HG02642 (cell line): ENCODE results near the gene LNPK.
"Not testable (repeated sequence)": the region's sequence is repeated elsewhere in the genome, so short reads cannot be mapped to it uniquely, and the experiment has no call there.

Experiments used
- ATAC-seq: cut with Tn5 transposase; IDR thresholded peaks from one replicate; pipeline ENCODE4 v1.9.1; 2021; ENCODE audit warnings: mild to moderate bottlenecking; ENCODE audit not compliant: unreplicated experiment, poor library complexity

The LNPK gene

DNA sequence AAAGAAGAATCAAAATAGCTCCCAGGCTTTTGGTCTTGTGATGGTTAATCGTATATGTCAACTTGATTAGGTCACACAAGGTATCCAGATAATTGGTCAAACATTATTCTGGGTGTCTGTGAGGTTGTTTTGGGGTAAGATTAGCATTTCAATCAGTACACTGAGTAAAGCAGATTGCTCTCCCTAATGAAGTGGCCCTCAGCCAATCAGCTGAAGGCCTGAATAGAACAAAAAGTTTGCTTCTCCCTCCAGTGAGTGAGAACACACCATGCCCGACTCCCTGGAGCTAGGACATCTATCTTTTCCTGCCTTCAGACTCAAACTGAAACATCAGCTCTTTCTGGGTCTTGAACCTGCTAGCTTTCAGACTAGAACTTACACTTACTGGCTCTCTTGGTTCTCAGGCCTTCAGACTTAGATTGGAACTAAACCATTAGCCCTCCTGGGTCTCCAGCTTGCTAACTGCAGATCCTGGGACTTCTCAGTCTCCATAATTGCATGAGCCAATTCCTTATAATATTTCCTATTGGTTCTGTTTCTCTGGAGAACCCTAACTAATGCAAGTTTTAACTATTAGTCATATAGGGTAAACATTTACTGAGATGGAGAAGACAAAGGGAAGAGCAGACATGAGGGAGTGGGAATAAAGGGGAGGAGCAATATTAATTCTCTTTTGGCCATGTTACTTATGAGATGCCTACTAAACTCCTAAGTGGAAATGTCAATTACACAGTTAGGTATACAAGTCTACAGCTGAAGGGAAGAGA, 25.5 kb downstream of the LNPK start:
- ATAC-seq, result no peak

DNA sequence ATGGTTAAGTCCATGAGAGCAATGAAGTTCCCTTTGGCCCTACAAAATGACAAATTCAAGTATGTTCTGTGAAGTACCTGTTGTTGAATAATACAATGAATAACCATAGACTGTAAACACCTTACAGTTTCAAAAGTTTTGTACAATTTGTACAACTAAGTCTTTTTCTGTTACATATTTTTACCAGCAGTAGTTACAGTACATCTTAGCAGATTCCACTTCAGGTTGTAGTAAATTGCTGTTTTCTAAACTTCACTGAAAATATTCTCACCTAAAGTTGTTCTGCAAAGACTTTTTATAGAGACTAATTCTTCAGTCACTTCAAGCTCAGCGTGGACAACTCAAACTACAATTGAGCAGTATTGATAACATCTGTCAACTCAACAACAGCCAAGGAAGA, 28.7 kb downstream of the LNPK start:
- no peak for ATAC-seq

DNA sequence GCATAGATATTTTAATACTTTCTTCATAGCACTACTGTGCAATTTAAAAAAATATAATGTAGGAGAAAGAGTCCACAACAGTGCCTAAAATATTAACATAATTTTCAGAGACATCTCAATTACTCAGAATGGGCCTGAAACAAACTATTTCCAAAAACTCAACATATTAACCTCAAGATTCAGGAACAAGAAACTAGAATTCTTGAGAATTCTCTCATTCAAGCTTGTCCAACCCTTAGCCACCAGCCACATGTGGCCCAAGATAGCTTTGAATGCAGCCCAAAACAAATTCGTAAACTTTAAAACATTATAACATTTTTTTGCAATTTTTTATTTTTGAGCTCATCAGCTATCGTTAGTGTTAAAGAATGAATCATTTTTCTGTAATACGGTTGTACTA, 35.2 kb downstream of the LNPK start:
- ATAC-seq, result no peak

DNA sequence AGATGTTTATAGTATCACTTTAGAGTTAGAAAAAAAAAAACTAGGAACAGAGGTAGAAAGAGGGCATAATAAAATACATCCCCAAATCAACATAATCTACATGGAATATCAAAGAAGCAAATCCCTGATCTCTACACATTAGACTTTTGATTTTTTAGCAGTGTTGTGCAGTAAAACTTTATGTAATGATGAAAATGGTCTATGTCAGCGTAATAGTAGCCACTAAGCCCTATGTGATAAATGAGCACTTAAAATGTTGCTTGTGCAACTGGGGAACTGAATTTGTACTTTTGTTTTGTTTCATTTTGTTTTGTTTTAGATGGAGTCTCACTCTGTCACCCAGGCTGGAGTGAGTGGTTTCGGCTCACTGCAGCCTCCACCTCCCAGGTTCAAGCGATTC, 36.3 kb downstream of the LNPK start:
- no peak for ATAC-seq

DNA sequence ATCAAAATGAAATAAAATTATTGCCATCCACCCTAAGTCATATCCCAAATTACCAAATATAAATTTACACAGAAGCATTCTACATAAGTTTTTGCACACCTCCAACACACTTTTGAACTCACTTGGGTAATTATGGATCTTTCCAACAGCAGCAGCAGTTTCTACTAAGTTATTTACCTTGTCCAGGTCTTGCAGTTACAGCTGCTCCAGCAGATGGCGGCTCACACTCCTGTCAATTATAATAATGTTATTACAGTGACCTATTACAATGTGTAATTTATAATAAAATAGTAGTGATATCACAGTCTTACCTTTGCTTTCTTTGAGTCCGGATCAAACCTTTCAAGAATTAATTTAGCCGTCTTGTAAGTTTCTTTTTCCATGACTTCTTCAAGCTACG, 37.9 kb downstream of the LNPK start:
- no peak for ATAC-seq

DNA sequence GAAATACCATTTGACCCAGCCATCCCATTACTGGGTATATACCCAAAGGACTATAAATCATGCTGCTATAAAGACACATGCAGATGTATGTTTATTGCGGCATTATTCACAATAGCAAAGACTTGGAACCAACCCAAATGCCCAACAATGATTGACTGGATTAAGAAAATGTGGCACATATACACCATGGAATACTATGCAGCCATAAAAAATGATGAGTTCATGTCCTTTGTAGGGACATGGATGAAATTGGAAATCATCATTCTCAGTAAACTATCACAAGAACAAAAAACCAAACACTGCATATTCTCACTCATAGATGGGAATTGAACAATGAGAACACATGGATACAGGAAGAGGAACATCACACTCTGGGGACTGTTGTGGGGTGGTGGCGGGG, 38.9 kb downstream of the LNPK start:
- ATAC-seq, result not testable (repeated sequence)

DNA sequence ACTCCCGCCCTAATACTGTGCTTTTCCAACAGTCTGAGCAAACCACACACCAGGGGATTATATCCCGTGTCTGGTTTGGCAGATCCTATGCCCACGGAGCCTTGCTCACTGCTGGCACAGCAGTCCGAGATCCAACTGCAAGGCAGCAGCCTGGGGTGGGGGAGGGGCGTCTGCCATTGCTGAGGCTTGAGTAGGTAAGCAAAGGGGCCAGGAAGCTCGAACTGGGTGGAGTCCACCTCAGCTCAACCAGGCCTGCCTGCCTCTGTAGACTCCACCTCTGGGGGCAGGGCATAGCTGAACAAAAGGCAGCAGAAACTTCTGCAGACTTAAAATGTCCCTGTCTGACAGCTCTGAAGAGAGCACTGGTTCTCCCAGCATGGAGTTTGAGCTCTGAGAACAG, 44.2 kb downstream of the LNPK start:
- no peak for ATAC-seq

DNA sequence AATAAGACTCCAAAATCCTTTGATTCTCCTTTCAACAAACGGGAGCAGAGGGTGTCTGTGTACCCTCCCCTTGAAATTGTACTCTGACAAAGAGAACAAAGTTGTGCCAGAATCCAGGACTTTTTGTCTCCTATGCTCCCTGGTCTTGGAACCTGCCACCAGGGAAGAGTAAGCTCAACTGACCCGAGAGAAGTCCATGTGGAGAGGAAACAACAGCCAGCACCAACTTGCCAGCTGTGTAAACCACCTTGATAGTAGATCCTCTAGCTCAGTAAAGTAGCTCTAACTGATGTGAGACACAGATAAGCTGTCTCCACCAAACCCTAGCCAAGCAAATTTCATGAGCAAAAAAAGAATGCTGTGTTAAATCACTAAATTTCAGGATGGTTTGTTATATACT, 46.9 kb downstream of the LNPK start:
- ATAC-seq, result no peak

DNA sequence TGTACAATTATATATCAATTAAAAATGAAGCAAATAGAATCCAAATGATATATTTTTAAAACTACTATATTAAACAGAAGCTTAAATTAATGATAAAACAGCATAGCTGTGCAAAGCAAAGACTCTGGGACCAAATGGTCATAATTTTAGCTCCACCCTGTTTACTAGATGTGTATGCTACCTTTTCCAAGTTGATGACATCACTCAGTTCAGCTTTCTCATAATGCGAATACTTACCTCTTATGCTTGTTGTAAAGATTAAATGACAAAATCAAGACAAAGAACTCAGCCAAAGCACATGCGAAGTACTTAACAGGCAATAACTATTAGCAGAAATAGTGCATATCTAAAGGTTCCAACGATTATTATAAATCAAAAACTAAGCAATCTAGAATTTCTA, 51.6 kb downstream of the LNPK start:
- ATAC-seq, result no peak

DNA sequence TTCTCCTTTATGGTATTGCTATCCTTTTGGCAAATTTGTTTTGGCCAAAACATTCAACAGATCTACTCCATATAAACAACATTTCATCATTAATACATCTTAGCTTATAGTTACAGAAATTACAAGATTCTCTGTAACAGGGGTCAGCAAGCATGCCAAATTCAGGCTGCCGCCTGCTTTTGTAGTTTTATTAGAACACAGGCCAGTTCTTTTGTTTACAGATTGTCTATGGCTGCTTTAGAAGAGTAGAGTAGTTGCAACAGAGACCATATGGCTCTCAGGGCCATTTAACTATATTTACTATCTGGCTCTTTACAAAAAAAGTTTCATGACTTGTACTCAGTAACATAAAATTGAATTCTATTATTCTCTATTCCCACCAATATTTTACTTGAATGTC, 53.9 kb downstream of the LNPK start:
- no peak for ATAC-seq

DNA sequence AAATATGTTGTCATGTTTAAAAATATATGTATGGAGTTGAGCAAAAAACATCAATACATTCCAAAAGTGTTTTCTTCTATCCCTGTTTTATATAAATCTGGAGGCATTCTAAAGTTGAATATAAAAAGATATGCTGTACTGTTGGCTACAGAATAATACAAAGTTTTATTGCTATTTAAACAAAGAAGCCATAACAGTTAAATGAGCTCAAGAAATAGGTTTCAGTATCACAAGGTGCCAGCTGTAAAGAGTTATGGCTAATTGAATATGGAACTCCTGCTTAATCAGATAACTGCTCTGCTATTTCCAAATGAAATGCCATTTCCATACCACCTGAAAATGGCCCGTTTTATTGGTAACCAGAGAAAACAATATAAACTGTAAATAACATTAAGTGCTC, 55.0 kb downstream of the LNPK start:
- ATAC-seq, result no peak

DNA sequence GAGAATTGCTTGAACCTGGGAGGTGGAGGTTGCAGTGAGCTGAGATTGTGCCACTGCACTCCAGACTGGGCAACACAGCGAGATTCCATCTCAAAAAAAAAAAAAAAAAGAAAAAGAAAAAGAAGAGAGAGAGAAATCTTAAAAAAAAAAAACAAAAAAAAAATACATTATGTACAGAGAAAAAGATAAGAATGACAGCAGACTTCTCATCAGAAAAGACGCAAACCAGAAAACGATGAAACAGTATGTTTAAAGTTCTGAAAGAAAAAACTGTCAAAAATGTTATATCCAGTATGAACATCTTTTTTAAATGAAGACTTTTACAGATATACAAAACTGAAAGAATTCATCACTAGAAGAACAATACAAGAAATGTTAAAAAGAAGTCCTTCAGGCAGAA, 60.4 kb downstream of the LNPK start:
- ATAC-seq, result no peak

DNA sequence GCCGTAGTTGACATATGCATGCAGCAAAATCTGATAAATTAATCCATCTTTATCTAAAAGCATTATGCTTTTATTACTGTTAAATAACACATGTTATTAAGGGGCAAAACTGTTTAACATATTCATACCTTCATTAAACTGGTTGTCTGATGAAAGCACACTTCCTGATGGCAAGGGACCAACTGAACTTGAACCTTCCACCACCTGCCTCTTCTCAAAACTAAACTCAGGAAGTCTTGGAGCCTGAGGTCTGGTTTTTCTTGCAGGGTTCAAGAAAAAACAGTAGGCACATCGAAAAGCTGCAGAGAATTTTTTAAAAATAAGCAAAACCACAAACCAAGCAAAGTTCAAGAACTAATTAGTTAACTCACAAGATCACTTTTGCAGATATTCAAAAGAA, 64.9 kb downstream of the LNPK start:
- ATAC-seq, result no peak

DNA sequence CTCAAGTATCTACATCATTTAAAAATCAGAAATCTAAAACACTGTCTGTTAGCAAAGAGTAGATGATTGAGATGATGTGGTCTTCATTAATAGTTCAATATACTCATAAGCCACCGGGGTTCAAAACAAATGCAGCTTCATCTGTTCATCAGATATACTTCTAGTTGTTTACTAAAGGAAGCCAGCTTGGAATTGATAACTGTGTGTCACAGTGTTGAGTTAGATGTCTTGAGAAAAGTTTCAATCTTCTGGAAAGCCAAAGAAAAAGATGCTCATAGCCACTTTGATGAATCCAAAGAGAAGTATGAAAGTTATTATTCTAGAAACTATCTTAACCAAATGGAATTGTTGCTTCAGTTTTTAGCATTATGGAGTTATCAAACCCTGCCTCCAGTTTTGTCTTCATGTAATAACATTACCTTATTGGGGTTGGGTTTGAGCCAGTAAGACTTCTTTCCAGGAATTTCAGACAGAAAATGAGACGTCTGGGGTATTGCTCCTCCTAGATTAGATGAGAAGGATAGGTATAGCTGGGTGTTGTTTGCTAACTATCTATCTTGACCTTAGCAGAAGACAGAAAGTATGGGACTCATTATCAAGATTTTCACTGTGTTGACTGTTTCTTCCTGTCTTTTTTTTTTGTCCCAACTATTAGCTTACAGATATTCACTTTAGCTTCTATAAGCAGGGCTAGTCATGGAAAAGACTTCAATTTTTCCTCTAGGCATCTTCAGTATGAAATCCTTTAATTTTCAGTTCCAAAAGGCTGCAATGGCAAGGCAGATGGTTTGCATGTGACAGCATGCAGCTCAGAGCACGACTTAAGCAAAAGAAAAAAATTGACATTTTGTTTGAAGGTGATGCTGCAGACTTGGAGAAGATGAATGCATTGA, 66.5 kb downstream of the LNPK start:
- ATAC-seq, result no peak

DNA sequence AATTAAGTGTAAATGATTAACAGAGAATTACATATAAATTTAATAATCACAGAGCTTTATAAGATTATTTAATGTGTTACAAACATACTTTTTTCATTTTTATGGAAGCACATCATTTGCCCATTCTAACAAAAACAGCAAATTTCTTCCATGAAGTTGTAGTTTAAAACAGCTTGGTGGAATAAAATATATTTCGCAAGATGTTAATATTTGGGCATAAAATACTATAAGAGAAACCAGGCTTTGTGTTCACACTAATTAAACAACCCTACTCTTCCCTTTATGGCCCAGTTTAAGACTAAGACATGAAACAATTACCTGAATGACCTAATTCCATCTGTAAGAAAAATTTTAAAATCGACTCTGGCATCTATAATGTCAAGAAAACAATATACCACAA, 69.4 kb downstream of the LNPK start:
- ATAC-seq, result no peak

DNA sequence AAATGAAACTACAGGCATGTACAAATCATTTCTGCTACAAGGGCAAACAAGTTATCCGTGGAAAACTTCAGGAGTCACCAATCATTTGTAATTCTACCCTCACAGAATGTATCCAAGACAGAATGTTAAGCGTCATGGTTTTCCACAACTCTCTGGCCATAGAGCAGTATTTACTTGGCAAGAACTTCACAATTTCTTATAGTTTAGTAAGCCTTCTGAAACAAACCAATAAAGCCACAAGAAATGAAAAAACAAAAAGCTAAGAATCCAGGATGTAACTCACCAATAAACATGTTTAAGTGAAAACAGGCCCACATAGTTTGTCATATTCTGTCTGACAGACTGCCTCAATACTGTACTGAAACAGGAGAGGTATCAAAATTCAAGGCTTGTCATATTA, 70.3 kb downstream of the LNPK start:
- no peak for ATAC-seq

DNA sequence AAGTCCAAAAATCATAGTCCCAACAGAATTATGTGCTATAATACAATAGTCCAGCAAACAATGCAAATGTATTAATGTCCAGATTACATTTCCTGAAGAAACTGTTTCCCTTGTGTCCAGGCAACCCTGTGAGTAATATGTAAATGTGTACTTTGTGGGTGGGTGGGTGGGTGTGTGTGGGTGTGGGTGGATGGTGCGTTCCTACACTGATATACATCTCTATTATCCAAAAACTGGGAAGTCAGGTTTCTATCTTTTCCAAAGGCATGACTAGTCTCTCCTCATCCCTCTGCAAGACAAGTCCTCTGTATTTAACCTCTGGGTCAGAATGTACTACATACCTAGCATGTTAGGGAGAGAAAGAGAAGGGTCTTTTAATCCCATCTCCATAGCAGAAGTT, 71.6 kb downstream of the LNPK start:
- ATAC-seq, result no peak

DNA sequence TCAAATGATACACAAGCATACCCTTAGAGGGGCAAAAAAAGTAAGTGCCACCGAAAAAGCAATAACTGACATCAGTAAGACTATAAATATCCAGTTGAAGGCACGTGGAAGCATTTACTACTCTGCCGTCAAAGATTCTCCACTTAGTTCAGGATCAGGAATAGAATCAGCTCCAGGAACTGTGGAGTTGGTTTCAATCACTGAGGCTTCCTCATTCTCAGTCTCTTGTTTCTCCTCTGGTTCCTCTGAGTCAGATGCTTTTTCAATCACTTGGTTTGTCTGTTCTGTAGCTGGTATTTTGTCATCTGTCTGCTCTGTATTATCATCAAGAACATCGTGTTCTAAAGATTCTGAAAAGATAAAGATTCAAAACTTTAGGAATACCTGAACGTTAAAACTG, 72.2 kb downstream of the LNPK start:
- ATAC-seq, result no peak

DNA sequence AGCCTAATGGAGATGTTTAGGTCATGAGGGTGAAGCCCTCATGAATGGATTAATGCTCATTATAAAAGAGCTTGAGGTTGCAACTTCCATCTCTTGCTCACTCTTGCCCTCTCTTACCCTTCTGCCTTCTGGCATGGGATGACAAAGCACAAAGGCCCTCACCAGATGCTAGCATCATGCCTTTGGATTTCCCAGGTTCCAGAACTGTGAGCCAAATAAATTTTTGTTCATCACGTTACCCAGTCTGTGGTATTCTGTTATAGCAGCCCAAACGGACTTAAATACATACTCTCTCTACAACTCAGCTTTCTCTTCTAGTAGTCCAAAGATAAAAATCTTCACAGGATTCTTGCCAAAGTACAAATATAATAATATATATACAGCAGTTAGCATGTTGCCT, 75.8 kb downstream of the LNPK start:
- no peak for ATAC-seq

DNA sequence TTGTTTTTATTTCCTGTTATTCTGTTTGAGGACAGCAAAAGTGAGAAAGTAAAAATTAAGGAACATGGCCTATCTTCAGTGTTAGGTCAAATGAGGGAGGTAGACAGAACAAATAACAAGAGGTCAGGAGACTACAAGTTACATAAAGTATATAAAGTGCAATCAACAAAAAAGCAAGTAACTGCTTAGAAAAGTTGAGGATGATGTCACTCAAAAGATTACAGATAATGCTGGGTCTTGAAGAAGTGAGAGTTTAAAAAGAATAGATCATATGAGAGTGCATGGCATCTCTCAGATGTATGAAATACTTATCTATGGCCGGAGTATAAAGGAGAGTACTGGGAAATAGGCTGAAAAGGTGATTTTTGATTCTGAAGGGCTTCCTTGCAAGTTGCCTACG, 79.9 kb downstream of the LNPK start:
- ATAC-seq, result no peak

DNA sequence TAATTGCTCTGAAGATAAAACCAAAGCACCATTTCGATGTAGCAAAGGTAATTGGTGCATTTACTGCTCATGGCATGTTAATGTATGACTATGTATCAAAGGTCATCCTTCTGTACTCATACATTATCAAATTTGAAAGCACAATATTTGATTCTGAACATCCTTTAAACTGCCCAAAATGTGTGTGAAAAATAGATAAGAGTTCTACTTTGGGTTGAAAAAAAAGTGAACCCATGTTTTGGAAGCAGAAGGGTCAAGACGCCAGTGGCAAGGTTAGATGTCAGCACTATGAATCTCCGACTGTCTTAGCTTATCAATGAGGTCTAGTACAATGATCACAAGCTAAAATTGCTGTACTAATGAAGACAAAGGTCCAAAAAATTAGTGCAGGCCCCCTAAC, 83.1 kb downstream of the LNPK start:
- no peak for ATAC-seq

DNA sequence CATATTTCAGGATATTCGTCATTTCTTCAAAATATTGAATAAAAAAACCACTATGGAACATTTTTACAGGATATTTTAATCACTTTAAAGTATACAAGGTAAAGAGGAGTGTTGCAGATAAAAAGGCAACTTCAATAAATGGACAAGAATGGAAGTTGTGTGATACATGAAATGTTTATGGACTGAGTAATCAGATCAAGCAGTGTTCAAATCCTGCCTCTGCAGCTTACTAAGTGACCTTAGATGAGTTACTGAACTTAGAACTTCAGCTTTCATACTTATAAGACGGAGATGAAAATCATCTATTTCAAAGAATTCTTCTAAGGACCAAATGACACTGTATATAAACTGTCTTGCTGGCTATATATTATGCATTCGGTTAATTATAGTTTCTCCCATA, 87.2 kb downstream of the LNPK start:
- no peak for ATAC-seq
